GM21717 (cell line): Measurements from ENCODE around the gene EMX2.

Experiments
- ATAC-seq: cut with Tn5 transposase; IDR thresholded peaks from one replicate; pipeline ENCODE4 v1.9.1; 2021; ENCODE audit warnings: mild to moderate bottlenecking, moderate library complexity; ENCODE audit not compliant: unreplicated experiment

The EMX2 gene

GRCh38 chr10:117591043-117591442, 48.5 kb downstream of the EMX2 start:
- ATAC-seq, result no peak

- no peak for ATAC-seq
Observed at GRCh38 chr10:117594722-117595121, 52.2 kb downstream of the EMX2 start.

DNA sequence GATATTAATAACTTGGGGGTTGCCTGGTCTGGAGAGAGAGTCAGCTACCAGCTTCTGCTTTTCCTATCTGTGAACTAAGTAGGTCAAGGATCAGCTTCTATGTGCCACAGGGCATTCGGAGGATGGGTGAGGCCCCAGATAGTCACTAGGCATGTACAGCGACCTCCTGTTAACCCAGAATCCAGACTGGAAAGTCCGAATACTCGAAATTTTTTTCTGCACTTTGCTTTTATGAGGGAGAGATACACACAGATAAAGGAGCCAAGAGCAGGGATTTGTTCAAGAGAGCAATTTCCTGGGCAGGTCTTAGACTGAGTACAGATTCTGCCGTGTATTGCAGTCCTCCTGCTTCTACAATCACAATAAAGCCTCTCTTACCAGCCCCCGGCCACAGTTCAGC, 54.2 kb downstream of the EMX2 start:
- ATAC-seq, result no peak

GRCh38 chr10:117597216-117597615, 54.7 kb downstream of the EMX2 start:
- ATAC-seq, result no peak
